T-cell (primary cell): ENCODE results near the gene ATP6V0B. TPM values are rescaled to one million over a fixed set of nuclear protein-coding genes. Genes with fewer than 3 reads are reported as not detected.

ENCODE experiments used
- ATAC-seq, 4 experiments: fragments of 200-7000 bp in 3 of 4; fragments of 150-1000 bp in 1 of 4; cut with Tn5 transposase; replicated peaks in 1 of 4; 1 replicate in 3 of 4; 2 replicates in 1 of 4; pipeline ENCODE4 v1.10.0; 2021; ENCODE audit warnings: moderate library complexity in 3 of 4, mild to moderate bottlenecking in 2 of 4, moderate number of reproducible peaks in 1 of 4
- CTCF ChIA-PET, 2 donors: fragments of 300-600 bp; sonication (Branson Sonifier 250); formaldehyde crosslinking; loops; one replicate each; lab custom pipeline; 2022; ENCODE audit warnings: antibody characterized with exemption in 2 of 2; lab: Charles Lee
- POLR2A ChIA-PET, 2 donors: fragments of 300-600 bp; sonication (Branson Sonifier 250); formaldehyde crosslinking; loops; one replicate each; lab custom pipeline; 2022; ENCODE audit warnings: antibody characterized with exemption in 2 of 2; lab: Charles Lee
- DNase-seq, 35 experiments: peaks; one replicate each; pipeline versions ENCODE4 v3.0.0 to v3.0.0-alpha.2; 2013 to 2023
- H3K27ac ChIP-seq: one replicate; pipeline ENCODE4 v1.5.1; 2013; ENCODE audit warnings: low read length
- H3K27me3 ChIP-seq, 2 experiments: replicated peaks in 1 of 2; 1 replicate in 1 of 2; 2 replicates in 1 of 2; pipeline versions ENCODE4 v1.6.1 to v1.7.0; 2013; ENCODE audit warnings: low read length in 1 of 2, mixed read lengths in 1 of 2; ENCODE audit not compliant: control insufficient read depth in 2 of 2, insufficient read depth in 2 of 2; ENCODE audit errors: extremely low read depth in 1 of 2
- H3K36me3 ChIP-seq, 2 donors: 1 replicate in 1 of 2; 2 replicates in 1 of 2; pipeline versions ENCODE4 v1.6.1 to v1.7.0; 2013; ENCODE audit warnings: low read length in 1 of 2; ENCODE audit not compliant: control insufficient read depth in 2 of 2, insufficient read depth in 1 of 2; ENCODE audit errors: extremely low read depth in 1 of 2
- H3K4me1 ChIP-seq, 2 experiments: 1 replicate in 1 of 2; 2 replicates in 1 of 2; pipeline versions ENCODE4 v1.6.1 to v1.7.0; 2013; ENCODE audit warnings: low read length in 2 of 2, mixed read lengths in 1 of 2; ENCODE audit not compliant: insufficient read depth in 2 of 2, control insufficient read depth in 1 of 2; ENCODE audit errors: extremely low read depth in 1 of 2
- H3K4me3 ChIP-seq, 2 donors: 1 replicate in 1 of 2; 2 replicates in 1 of 2; pipeline versions ENCODE4 v1.5.1 to v1.7.0; 2013; ENCODE audit warnings: mild to moderate bottlenecking in 2 of 2, low read length in 1 of 2, moderate library complexity in 1 of 2; ENCODE audit not compliant: control insufficient read depth in 1 of 2; ENCODE audit errors: extremely low read depth in 1 of 2
- H3K9me3 ChIP-seq: 2 replicates; pipeline ENCODE4 v1.7.0; 2013
- H3K27ac Mint-ChIP-seq, 2 donors: one replicate each; pipeline ENCODE4 v1.8.0; 2020 to 2021; ENCODE audit warnings: mild to moderate bottlenecking in 2 of 2, mixed read lengths in 2 of 2
- H3K27me3 Mint-ChIP-seq, 2 donors: one replicate each; pipeline ENCODE4 v1.8.0; 2021 to 2022; ENCODE audit warnings: mixed read lengths in 2 of 2
- H3K36me3 Mint-ChIP-seq: one replicate; pipeline ENCODE4 v1.8.0; 2021; ENCODE audit warnings: mixed read lengths
- H3K4me1 Mint-ChIP-seq, 3 donors: one replicate each; pipeline ENCODE4 v1.8.0; 2020 to 2022; ENCODE audit warnings: mixed read lengths in 3 of 3, mild to moderate bottlenecking in 1 of 3
- H3K4me3 Mint-ChIP-seq, 3 donors: one replicate each; pipeline ENCODE4 v1.8.0; 2020 to 2022; ENCODE audit warnings: mild to moderate bottlenecking in 3 of 3, mixed read lengths in 3 of 3, moderate library complexity in 3 of 3
- H3K9me3 Mint-ChIP-seq, 3 donors: one replicate each; pipeline ENCODE4 v1.8.0; 2020 to 2022; ENCODE audit warnings: mixed read lengths in 3 of 3
- WGBS: methylation state at CpG from one replicate; pipeline ENCODE4 v1.1.5; 2013; ENCODE audit warnings: missing lambda C conversion rate; ENCODE audit not compliant: insufficient coverage; 5-methylcytosine and 5-hydroxymethylcytosine counted together
- total RNA-seq, 35 experiments: library from RNA in 6 of 35; stranded (reverse) in 6 of 35; fragments of 120-200 nt in 1 of 35; gene quantifications; one replicate each; pipeline versions ENCODE4 v1.2.1 to v1.2.4 and lab custom pipeline; 2013 to 2026

The ATP6V0B gene
- total RNA-seq, 5 donors from 2014 or later (not counting 1 experiment from before 2014, with no cell fraction given): 57.5 to 88.6 (median 69.5) TPM

- ChIA-PET POLR2A (interaction anchor here in 1 of 2 donors (0.6 kb wide), 1 partner anchor 55 kb away, joined by 7 read pairs; no protein-coding TSS in a partner anchor), CTCF (interaction anchor here (0.6 kb wide), 2 partner anchors 42 to 45 kb away, joined by 4 read pairs; no protein-coding TSS in a partner anchor)
- H3K4me3 ChIP-seq: peak within 1 kb of the TSS; percentile 72 to 73
Observed at GRCh38 chr1:43991476-43992231, 16.9 kb downstream of the ATP6V0B start, which contains the start of gene CCDC24. Gene CCDC24, plus strand, starts transcription at chr1:43991599. Its CDS starts 280 bp downstream, at chr1:43991879.

GRCh38 chr1:43992232-43992995 is 17.7 kb downstream of the ATP6V0B start:
- H3K4me1 Mint-ChIP-seq: peaks cover 12 to 16% (median 12%) of the 10 kb centered on the region in 3 donors
- DNase-seq: no peak
- 49% methylated on average over 11 of the region's 11 CpGs for WGBS
- H3K9me3 ChIP-seq: no peaks in the 10 kb centered on the region
- no peaks in the 10 kb centered on the region for H3K36me3 ChIP-seq
- H3K27me3 ChIP-seq: no peaks in the 10 kb centered on the region
- POLR2A ChIA-PET: no interaction called here
- H3K27ac ChIP-seq: no peak overlapping the region
- H3K36me3 Mint-ChIP-seq: no peaks in the 10 kb centered on the region
- no peaks in the 10 kb centered on the region for H3K9me3 Mint-ChIP-seq
- CTCF ChIA-PET: interaction anchor here (0.6 kb wide), 2 partner anchors 41 to 46 kb away, joined by 4 read pairs; no protein-coding TSS in a partner anchor
- H3K27ac Mint-ChIP-seq: peak overlapping the region in 1 of 2 donors; percentile 44
- H3K4me3 Mint-ChIP-seq: peak overlapping the region; percentile 90 to 94 (median 92)
- H3K4me3 ChIP-seq: peak overlapping the region in 1 of 2 donors; percentile 73
- no peaks in the 10 kb centered on the region for H3K27me3 Mint-ChIP-seq
- ATAC-seq: no peak
- H3K4me1 ChIP-seq: peaks cover 2 to 20% of the 10 kb centered on the region in 2 experiments

More at GRCh38 chr1:43991476-43992231, 16.9 kb downstream of the ATP6V0B start, which contains the start of gene CCDC24:
- Histone ChIP-seq H3K27me3 (no peaks in the 10 kb centered on the region), H3K4me1 (peaks cover 2 to 20% of the 10 kb centered on the region in 2 experiments), H3K9me3 (no peaks in the 10 kb centered on the region), H3K27ac (peak within 1 kb of the TSS; percentile 1), H3K36me3 (no peaks in the 10 kb centered on the region)
- peak; percentile 36 to 79 (median 64) for DNase-seq
- ATAC-seq: peak; percentile 85 to 88 (median 86)
- H3K4me3 Mint-ChIP-seq: peak within 1 kb of the TSS; percentile 90 to 94 (median 92)
- no peaks in the 10 kb centered on the region for H3K9me3 Mint-ChIP-seq
- H3K4me1 Mint-ChIP-seq: peaks cover 12 to 16% (median 12%) of the 10 kb centered on the region in 3 donors
- WGBS: under 1% methylated on average over 55 of the region's 66 CpGs
- peak within 1 kb of the TSS; percentile 79 to 82 for H3K27ac Mint-ChIP-seq
- no peaks in the 10 kb centered on the region for H3K27me3 Mint-ChIP-seq
- no peaks in the 10 kb centered on the region for H3K36me3 Mint-ChIP-seq

- H3K4me3 Mint-ChIP-seq: peak overlapping the region; percentile 90 to 94 (median 92)
- ChIA-PET POLR2A (interaction anchor here in 1 of 2 donors (0.5 kb wide), 1 partner anchor 636 kb away, joined by 3 read pairs; no protein-coding TSS in a partner anchor), CTCF (no interaction called here)
- no peak for DNase-seq
- Histone ChIP-seq H3K27me3 (no peaks in the 10 kb centered on the region), H3K4me3 (no peak overlapping the region), H3K9me3 (no peaks in the 10 kb centered on the region), H3K27ac (no peak overlapping the region), H3K4me1 (peaks cover 2 to 20% of the 10 kb centered on the region in 2 experiments), H3K36me3 (no peaks in the 10 kb centered on the region)
- peaks cover 12 to 16% (median 12%) of the 10 kb centered on the region in 3 donors for H3K4me1 Mint-ChIP-seq
- no peak overlapping the region for H3K27ac Mint-ChIP-seq
- no peaks in the 10 kb centered on the region for H3K36me3 Mint-ChIP-seq
- no peaks in the 10 kb centered on the region for H3K9me3 Mint-ChIP-seq
- no peak for ATAC-seq
- 83% methylated on average over 6 of the region's 9 CpGs for WGBS
- H3K27me3 Mint-ChIP-seq: no peaks in the 10 kb centered on the region
Observed at GRCh38 chr1:43993206-43993914, 18.6 kb downstream of the ATP6V0B start.

- H3K27me3 ChIP-seq: no peaks in the 10 kb centered on the region
- H3K27ac ChIP-seq: no peak overlapping the region
- ATAC-seq (no peak), DNase-seq (no peak)
- Mint-ChIP-seq H3K4me3 (no peak overlapping the region), H3K4me1 (peaks cover 12 to 16% (median 12%) of the 10 kb centered on the region in 3 donors), H3K36me3 (no peaks in the 10 kb centered on the region), H3K9me3 (no peaks in the 10 kb centered on the region), H3K27ac (no peak overlapping the region), H3K27me3 (no peaks in the 10 kb centered on the region)
- CTCF ChIA-PET: no interaction called here
- no peaks in the 10 kb centered on the region for H3K9me3 ChIP-seq
- peaks cover 2 to 20% of the 10 kb centered on the region in 2 experiments for H3K4me1 ChIP-seq
- H3K4me3 ChIP-seq: no peak overlapping the region
- H3K36me3 ChIP-seq: no peaks in the 10 kb centered on the region
- POLR2A ChIA-PET: interaction anchor here in 1 of 2 donors (0.5 kb wide), 1 partner anchor 636 kb away, joined by 3 read pairs; no protein-coding TSS in a partner anchor
- WGBS: 83% methylated on average over 1 of the region's 7 CpGs
Observed at GRCh38 chr1:43994071-43994470, 19.3 kb downstream of the ATP6V0B start.

- Mint-ChIP-seq H3K27me3 (no peaks in the 10 kb centered on the region), H3K9me3 (no peaks in the 10 kb centered on the region), H3K27ac (no peak overlapping the region), H3K36me3 (no peaks in the 10 kb centered on the region), H3K4me3 (no peak overlapping the region), H3K4me1 (peaks cover 12 to 16% (median 12%) of the 10 kb centered on the region in 3 donors)
- H3K4me1 ChIP-seq: peaks cover 2 to 20% of the 10 kb centered on the region in 2 experiments
- no peaks in the 10 kb centered on the region for H3K27me3 ChIP-seq
- no peak for DNase-seq
- no peak overlapping the region for H3K4me3 ChIP-seq
- H3K36me3 ChIP-seq: no peaks in the 10 kb centered on the region
- ChIA-PET CTCF (interaction anchor here in 1 of 2 donors (0.8 kb wide), 1 partner anchor 10 kb away, joined by 4 read pairs; no protein-coding TSS in a partner anchor), POLR2A (no interaction called here)
- no peaks in the 10 kb centered on the region for H3K9me3 ChIP-seq
- 77% methylated on average over 14 of the region's 15 CpGs for WGBS
- ATAC-seq: no peak
- H3K27ac ChIP-seq: no peak overlapping the region
Observed at GRCh38 chr1:43994794-43995790, 20.3 kb downstream of the ATP6V0B start.
